NCI-H82 treated with DMSO at 0.1 percent for 48 hours (cell line): ENCODE measurements around the gene DNAJC7.

ENCODE experiments used
- DNase-seq: peaks from one replicate; lab custom pipeline; 2025; ENCODE audit not compliant: unreplicated experiment; lab: John Stamatoyannopoulos, UW

DNAJC7 gene

GRCh38 chr17:41928693-41929251 is 88.5 kb downstream of the DNAJC7 start:
- DNase-seq = no peak
